Glutamatergic neuron (in vitro differentiated cells): ENCODE data around the gene OR10C1. TPM values are rescaled to one million over a fixed set of nuclear protein-coding genes. Genes with fewer than 3 reads are reported as not detected.

Experiments
- DNase-seq: peaks from one replicate; pipeline ENCODE4 v3.0.0; 2022
- H3K27ac Mint-ChIP-seq: one replicate; pipeline ENCODE4 v1.8.0; 2020; ENCODE audit warnings: mild to moderate bottlenecking, mixed read lengths, inconsistent platforms; ENCODE audit not compliant: unreplicated experiment
- H3K27me3 Mint-ChIP-seq: one replicate; pipeline ENCODE4 v1.8.0; 2020; ENCODE audit warnings: mild to moderate bottlenecking, moderate library complexity, mixed read lengths, inconsistent platforms; ENCODE audit not compliant: unreplicated experiment
- H3K36me3 Mint-ChIP-seq: one replicate; pipeline ENCODE4 v1.8.0; 2020; ENCODE audit warnings: mild to moderate bottlenecking, mixed read lengths, inconsistent platforms; ENCODE audit not compliant: unreplicated experiment
- H3K4me1 Mint-ChIP-seq: one replicate; pipeline ENCODE4 v1.8.0; 2020; ENCODE audit warnings: mild to moderate bottlenecking, low read depth, mixed read lengths, inconsistent platforms; ENCODE audit not compliant: unreplicated experiment
- H3K4me3 Mint-ChIP-seq: one replicate; pipeline ENCODE4 v1.8.0; 2020; ENCODE audit warnings: mild to moderate bottlenecking, mixed read lengths, inconsistent platforms; ENCODE audit not compliant: unreplicated experiment
- H3K9me3 Mint-ChIP-seq: one replicate; pipeline ENCODE4 v1.8.0; 2020; ENCODE audit warnings: mild to moderate bottlenecking, moderate library complexity, mixed read lengths, inconsistent platforms; ENCODE audit not compliant: unreplicated experiment
- total RNA-seq: library from RNA; stranded (reverse); fragmentation: NEBNext Ultra II Directional; extraction: Animal tissue kit (Norgen Biotek cat#: 25700); gene quantifications from one replicate; pipeline ENCODE4 v1.2.1, GENCODE V29; 2021; ENCODE audit not compliant: unreplicated experiment
- TF ChIP-seq, protein P1 (sequence below): fragments of 200-600 bp; sonication (generic); IDR thresholded peaks from one replicate; pipeline ENCODE4 v1.5.0; 2021; ENCODE audit not compliant: partially characterized antibody, unreplicated experiment

The OR10C1 gene
- total RNA-seq, 1 donor from 2014 or later = not detected

DNA sequence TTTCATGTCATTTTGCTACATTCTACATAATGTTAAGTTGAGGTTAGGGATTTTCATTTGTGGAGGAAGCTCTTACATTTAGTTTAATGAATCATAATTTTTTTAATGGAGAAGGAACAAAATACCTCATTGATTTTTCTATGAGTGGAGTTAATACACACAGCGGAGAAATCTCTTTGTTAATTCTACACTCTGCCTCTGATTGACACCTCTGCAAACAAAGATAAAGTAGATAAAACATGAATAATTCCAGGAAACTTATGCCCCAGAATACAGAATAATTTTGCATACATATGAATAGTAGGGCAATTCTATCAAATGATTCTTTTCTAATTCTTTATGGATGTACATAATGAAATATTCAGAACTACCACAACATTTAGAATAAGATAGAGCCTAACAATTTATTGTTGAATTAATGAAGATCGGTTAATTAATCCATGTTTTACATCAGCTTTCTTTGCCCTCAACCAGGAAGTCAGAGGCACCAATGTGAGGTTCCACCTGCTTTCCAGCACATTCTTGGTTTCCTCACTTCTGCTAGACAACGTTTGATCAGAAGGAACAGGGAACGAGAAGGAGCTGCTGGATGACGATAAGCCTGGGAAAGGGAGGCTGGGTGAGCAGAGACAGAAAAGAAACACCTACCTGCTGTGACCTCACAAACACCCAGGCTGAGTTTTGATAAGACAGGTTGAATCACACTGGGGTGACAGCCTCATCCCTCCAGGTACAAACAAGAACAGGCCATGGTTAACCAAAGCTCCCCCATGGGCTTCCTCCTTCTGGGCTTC lies 22.1 kb downstream of the OR10C1 start:
- Mint-ChIP-seq H3K27ac (no peak overlapping the region), H3K27me3 (peaks cover 3% of the 10 kb centered on the region), H3K4me3 (no peak overlapping the region), H3K36me3 (no peaks in the 10 kb centered on the region), H3K4me1 (no peaks in the 10 kb centered on the region), H3K9me3 (no peaks in the 10 kb centered on the region)
- TF ChIP-seq, protein P1, sequence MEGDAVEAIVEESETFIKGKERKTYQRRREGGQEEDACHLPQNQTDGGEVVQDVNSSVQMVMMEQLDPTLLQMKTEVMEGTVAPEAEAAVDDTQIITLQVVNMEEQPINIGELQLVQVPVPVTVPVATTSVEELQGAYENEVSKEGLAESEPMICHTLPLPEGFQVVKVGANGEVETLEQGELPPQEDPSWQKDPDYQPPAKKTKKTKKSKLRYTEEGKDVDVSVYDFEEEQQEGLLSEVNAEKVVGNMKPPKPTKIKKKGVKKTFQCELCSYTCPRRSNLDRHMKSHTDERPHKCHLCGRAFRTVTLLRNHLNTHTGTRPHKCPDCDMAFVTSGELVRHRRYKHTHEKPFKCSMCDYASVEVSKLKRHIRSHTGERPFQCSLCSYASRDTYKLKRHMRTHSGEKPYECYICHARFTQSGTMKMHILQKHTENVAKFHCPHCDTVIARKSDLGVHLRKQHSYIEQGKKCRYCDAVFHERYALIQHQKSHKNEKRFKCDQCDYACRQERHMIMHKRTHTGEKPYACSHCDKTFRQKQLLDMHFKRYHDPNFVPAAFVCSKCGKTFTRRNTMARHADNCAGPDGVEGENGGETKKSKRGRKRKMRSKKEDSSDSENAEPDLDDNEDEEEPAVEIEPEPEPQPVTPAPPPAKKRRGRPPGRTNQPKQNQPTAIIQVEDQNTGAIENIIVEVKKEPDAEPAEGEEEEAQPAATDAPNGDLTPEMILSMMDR = no peak
- no peak for DNase-seq

DNA sequence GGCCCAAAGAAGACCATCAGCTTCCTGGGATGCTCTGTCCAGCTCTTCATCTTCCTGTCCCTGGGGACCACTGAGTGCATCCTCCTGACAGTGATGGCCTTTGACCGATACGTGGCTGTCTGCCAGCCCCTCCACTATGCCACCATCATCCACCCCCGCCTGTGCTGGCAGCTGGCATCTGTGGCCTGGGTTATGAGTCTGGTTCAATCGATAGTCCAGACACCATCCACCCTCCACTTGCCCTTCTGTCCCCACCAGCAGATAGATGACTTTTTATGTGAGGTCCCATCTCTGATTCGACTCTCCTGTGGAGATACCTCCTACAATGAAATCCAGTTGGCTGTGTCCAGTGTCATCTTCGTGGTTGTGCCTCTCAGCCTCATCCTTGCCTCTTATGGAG lies 22.9 kb downstream of the OR10C1 start:
- DNase-seq = no peak
- Mint-ChIP-seq H3K36me3 (no peaks in the 10 kb centered on the region), H3K27ac (no peak overlapping the region), H3K27me3 (peaks cover 3% of the 10 kb centered on the region), H3K4me1 (no peaks in the 10 kb centered on the region), H3K4me3 (no peak overlapping the region), H3K9me3 (no peaks in the 10 kb centered on the region)
- TF ChIP-seq, protein P1 = no peak

DNA sequence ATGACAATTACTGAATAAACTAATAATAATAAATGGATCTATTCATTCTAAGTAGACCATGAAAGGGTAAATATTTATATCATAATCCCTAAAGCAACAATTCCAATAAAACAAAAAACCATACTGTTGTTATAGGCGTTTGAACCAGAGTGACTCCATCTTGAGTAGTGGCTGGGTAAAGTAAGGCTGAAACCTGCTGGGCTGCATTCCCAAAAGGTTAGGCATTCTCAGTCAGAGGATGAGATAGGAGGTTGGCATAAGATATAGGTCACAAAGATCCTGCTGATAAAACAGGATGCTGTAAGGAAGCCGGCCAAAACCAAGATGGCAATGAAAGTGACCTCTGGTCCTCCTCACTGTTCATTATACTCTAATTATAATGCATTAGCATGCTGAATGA lies 26.2 kb downstream of the OR10C1 start:
- Mint-ChIP-seq H3K36me3 (no peaks in the 10 kb centered on the region), H3K4me3 (no peak overlapping the region), H3K27me3 (peaks cover 2% of the 10 kb centered on the region), H3K4me1 (no peaks in the 10 kb centered on the region), H3K27ac (no peak overlapping the region), H3K9me3 (no peaks in the 10 kb centered on the region)
- no peak for DNase-seq
- TF ChIP-seq, protein P1 = no peak

DNA sequence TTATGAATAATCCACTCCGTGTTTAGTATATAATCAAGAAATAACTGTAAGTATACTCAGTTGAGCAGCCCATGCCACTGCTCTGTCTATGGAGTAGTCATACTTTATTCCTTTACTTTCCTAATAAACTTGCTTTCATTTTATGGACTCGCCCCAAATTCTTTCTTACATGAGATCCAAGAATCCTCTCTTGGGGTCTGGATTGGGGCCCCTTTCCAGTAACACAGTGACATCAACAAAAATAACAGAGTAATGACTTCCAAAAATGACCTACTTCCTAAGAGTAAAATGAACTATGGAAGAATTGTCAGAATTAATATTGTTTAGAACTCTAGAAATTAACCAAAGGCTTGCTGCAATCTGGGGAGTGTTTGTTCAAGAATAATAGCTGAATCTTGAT lies 26.7 kb downstream of the OR10C1 start:
- TF ChIP-seq, protein P1 = no peak
- Mint-ChIP-seq H3K9me3 (no peaks in the 10 kb centered on the region), H3K4me1 (no peaks in the 10 kb centered on the region), H3K27me3 (peaks cover 2% of the 10 kb centered on the region), H3K36me3 (no peaks in the 10 kb centered on the region), H3K4me3 (no peak overlapping the region), H3K27ac (no peak overlapping the region)
- DNase-seq = no peak

DNA sequence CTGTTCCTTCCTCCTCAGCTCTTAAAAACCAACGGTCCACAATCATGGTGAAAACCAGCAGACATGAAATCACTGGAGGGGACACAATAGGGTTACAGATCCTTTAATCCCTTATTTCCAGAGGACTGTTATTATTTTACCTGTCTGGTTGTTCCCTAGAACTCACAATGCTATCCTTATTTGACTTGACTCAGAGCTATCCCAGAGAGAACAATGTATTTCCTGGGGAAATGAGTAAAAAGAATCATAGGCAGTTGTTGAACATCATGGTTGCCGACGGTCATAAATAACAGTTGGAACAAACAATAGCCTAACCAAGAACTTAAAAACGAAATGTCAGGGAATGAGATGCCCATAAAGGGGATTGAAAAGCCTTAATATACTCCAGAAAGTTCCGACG lies 27.1 kb downstream of the OR10C1 start:
- Mint-ChIP-seq H3K36me3 (no peaks in the 10 kb centered on the region), H3K4me1 (no peaks in the 10 kb centered on the region), H3K27me3 (peaks cover 2% of the 10 kb centered on the region), H3K4me3 (no peak overlapping the region), H3K27ac (no peak overlapping the region), H3K9me3 (no peaks in the 10 kb centered on the region)
- TF ChIP-seq, protein P1 = no peak
- DNase-seq = no peak
